Measurements from ENCODE around the gene PIEZO1.
"Not testable (repeated sequence)": the region's sequence is repeated elsewhere in the genome, so short reads cannot be mapped to it uniquely, and the experiment has no call there.

PIEZO1 gene

GRCh38 chr16:88771781-88772180 lies 13.2 kb downstream of the PIEZO1 start:
- H3K9ac ChIP-seq (ENCODE audit: low read length in 2 of 2): peak overlapping the region in 1 of 2 donors; percentile 38
- H3K4me3 ChIP-seq (ENCODE audit: low read length in 2 of 2); H3K36me3 ChIP-seq (ENCODE audit: control insufficient read depth in 2 of 2, insufficient read depth in 2 of 2, low read length in 2 of 2); H3K27me3 ChIP-seq (ENCODE audit: control insufficient read depth in 1 of 2, insufficient read depth in 2 of 2, low read length in 2 of 2); H3K9me3 ChIP-seq (ENCODE audit: control insufficient read depth in 2 of 2, low read length in 2 of 2): not testable (repeated sequence)
- H3K27ac ChIP-seq (ENCODE audit: low read length): peak overlapping the region; percentile 89
- peaks cover 90% of the 10 kb centered on the region for H3K4me1 ChIP-seq (ENCODE audit: control insufficient read depth, insufficient read depth, low read length)

- Histone ChIP-seq H3K9ac (ENCODE audit: low read length in 2 of 2) (peak overlapping the region; percentile 55 to 60), H3K4me3 (ENCODE audit: low read length in 2 of 2) (peak overlapping the region; percentile 43 to 64), H3K4me1 (ENCODE audit: control insufficient read depth, insufficient read depth, low read length) (peaks cover 90% of the 10 kb centered on the region), H3K27me3 (ENCODE audit: control insufficient read depth in 1 of 2, insufficient read depth in 2 of 2, low read length in 2 of 2) (no peaks in the 10 kb centered on the region), H3K9me3 (ENCODE audit: control insufficient read depth in 2 of 2, low read length in 2 of 2) (no peaks in the 10 kb centered on the region), H3K36me3 (ENCODE audit: control insufficient read depth in 2 of 2, insufficient read depth in 2 of 2, low read length in 2 of 2) (peaks cover 0 to 2% of the 10 kb centered on the region in 2 donors), H3K27ac (ENCODE audit: low read length) (peak overlapping the region; percentile 89)
Observed at GRCh38 chr16:88771294-88771772, 13.7 kb downstream of the PIEZO1 start.

- Histone ChIP-seq H3K27me3 (ENCODE audit: control insufficient read depth in 1 of 2, insufficient read depth in 2 of 2, low read length in 2 of 2) (no peaks in the 10 kb centered on the region), H3K9ac (ENCODE audit: low read length in 2 of 2) (peak overlapping the region; percentile 55 to 60), H3K27ac (ENCODE audit: low read length) (peak overlapping the region; percentile 89), H3K36me3 (ENCODE audit: control insufficient read depth in 2 of 2, insufficient read depth in 2 of 2, low read length in 2 of 2) (peaks cover 0 to under 1% of the 10 kb centered on the region in 2 donors), H3K9me3 (ENCODE audit: control insufficient read depth in 2 of 2, low read length in 2 of 2) (no peaks in the 10 kb centered on the region), H3K4me3 (ENCODE audit: low read length in 2 of 2) (peak overlapping the region; percentile 43 to 64), H3K4me1 (ENCODE audit: control insufficient read depth, insufficient read depth, low read length) (peaks cover 92% of the 10 kb centered on the region)
Observed at GRCh38 chr16:88770461-88771293, 14.3 kb downstream of the PIEZO1 start.

- Histone ChIP-seq H3K9ac (ENCODE audit: low read length in 2 of 2) (peak overlapping the region; percentile 55 to 60), H3K4me3 (ENCODE audit: low read length in 2 of 2) (peak overlapping the region in 1 of 2 donors; percentile 64)
Observed at GRCh38 chr16:88769617-88770460, 15.2 kb downstream of the PIEZO1 start.

GRCh38 chr16:88768071-88768783 lies 16.8 kb downstream of the PIEZO1 start:
- Histone ChIP-seq H3K27ac (ENCODE audit: low read length) (peak overlapping the region; percentile 89), H3K4me3 (ENCODE audit: low read length in 2 of 2) (peak overlapping the region; percentile 12 to 40), H3K9ac (ENCODE audit: low read length in 2 of 2) (peak overlapping the region; percentile 55 to 66), H3K9me3 (ENCODE audit: control insufficient read depth in 2 of 2, low read length in 2 of 2) (no peaks in the 10 kb centered on the region), H3K36me3 (ENCODE audit: control insufficient read depth in 2 of 2, insufficient read depth in 2 of 2, low read length in 2 of 2) (peaks cover 0 to 3% of the 10 kb centered on the region in 2 donors), H3K4me1 (ENCODE audit: control insufficient read depth, insufficient read depth, low read length) (peaks cover 85% of the 10 kb centered on the region), H3K27me3 (ENCODE audit: control insufficient read depth in 1 of 2, insufficient read depth in 2 of 2, low read length in 2 of 2) (no peaks in the 10 kb centered on the region)

More at GRCh38 chr16:88769617-88770460, 15.2 kb downstream of the PIEZO1 start:
- no peaks in the 10 kb centered on the region for H3K27me3 ChIP-seq (ENCODE audit: control insufficient read depth in 1 of 2, insufficient read depth in 2 of 2, low read length in 2 of 2)
- H3K27ac ChIP-seq (ENCODE audit: low read length): peak overlapping the region; percentile 89
- H3K9me3 ChIP-seq (ENCODE audit: control insufficient read depth in 2 of 2, low read length in 2 of 2): no peaks in the 10 kb centered on the region
- peaks cover 93% of the 10 kb centered on the region for H3K4me1 ChIP-seq (ENCODE audit: control insufficient read depth, insufficient read depth, low read length)
- H3K36me3 ChIP-seq (ENCODE audit: control insufficient read depth in 2 of 2, insufficient read depth in 2 of 2, low read length in 2 of 2): no peaks in the 10 kb centered on the region

- Histone ChIP-seq H3K9ac (ENCODE audit: low read length in 2 of 2) (peak overlapping the region; percentile 47 to 66), H3K36me3 (ENCODE audit: control insufficient read depth in 2 of 2, insufficient read depth in 2 of 2, low read length in 2 of 2) (peaks cover 0 to 3% of the 10 kb centered on the region in 2 donors), H3K4me1 (ENCODE audit: control insufficient read depth, insufficient read depth, low read length) (peaks cover 85% of the 10 kb centered on the region), H3K4me3 (ENCODE audit: low read length in 2 of 2) (peak overlapping the region; percentile 15 to 46), H3K27ac (ENCODE audit: low read length) (peak overlapping the region; percentile 89), H3K9me3 (ENCODE audit: control insufficient read depth in 2 of 2, low read length in 2 of 2) (no peaks in the 10 kb centered on the region), H3K27me3 (ENCODE audit: control insufficient read depth in 1 of 2, insufficient read depth in 2 of 2, low read length in 2 of 2) (no peaks in the 10 kb centered on the region)
Observed at GRCh38 chr16:88767546-88768070, 17.4 kb downstream of the PIEZO1 start.

- no peaks in the 10 kb centered on the region for H3K9me3 ChIP-seq (ENCODE audit: control insufficient read depth in 2 of 2, low read length in 2 of 2)
- H3K27ac ChIP-seq (ENCODE audit: low read length): peak overlapping the region; percentile 89
- H3K9ac ChIP-seq (ENCODE audit: low read length in 2 of 2): peak overlapping the region in 1 of 2 donors; percentile 66
- H3K4me3 ChIP-seq (ENCODE audit: low read length in 2 of 2): peak overlapping the region in 1 of 2 donors; percentile 15
- no peaks in the 10 kb centered on the region for H3K27me3 ChIP-seq (ENCODE audit: control insufficient read depth in 1 of 2, insufficient read depth in 2 of 2, low read length in 2 of 2)
- peaks cover 0 to 3% of the 10 kb centered on the region in 2 donors for H3K36me3 ChIP-seq (ENCODE audit: control insufficient read depth in 2 of 2, insufficient read depth in 2 of 2, low read length in 2 of 2)
- peaks cover 85% of the 10 kb centered on the region for H3K4me1 ChIP-seq (ENCODE audit: control insufficient read depth, insufficient read depth, low read length)
Observed at GRCh38 chr16:88766975-88767374, 18.0 kb downstream of the PIEZO1 start.

- H3K36me3 ChIP-seq (ENCODE audit: control insufficient read depth in 2 of 2, insufficient read depth in 2 of 2, low read length in 2 of 2): peaks cover 0 to 3% of the 10 kb centered on the region in 2 donors
- H3K27ac ChIP-seq (ENCODE audit: low read length): peak overlapping the region; percentile 6
- H3K9me3 ChIP-seq (ENCODE audit: control insufficient read depth in 2 of 2, low read length in 2 of 2): no peaks in the 10 kb centered on the region
- H3K4me1 ChIP-seq (ENCODE audit: control insufficient read depth, insufficient read depth, low read length): peaks cover 85% of the 10 kb centered on the region
- H3K27me3 ChIP-seq (ENCODE audit: control insufficient read depth in 1 of 2, insufficient read depth in 2 of 2, low read length in 2 of 2): no peaks in the 10 kb centered on the region
- H3K4me3 ChIP-seq (ENCODE audit: low read length in 2 of 2): no peak overlapping the region
- no peak overlapping the region for H3K9ac ChIP-seq (ENCODE audit: low read length in 2 of 2)
Observed at GRCh38 chr16:88764913-88765349, 20.1 kb downstream of the PIEZO1 start.

- Histone ChIP-seq H3K27ac (ENCODE audit: low read length) (no peak overlapping the region), H3K9me3 (ENCODE audit: control insufficient read depth in 2 of 2, low read length in 2 of 2) (no peaks in the 10 kb centered on the region), H3K9ac (ENCODE audit: low read length in 2 of 2) (no peak overlapping the region), H3K4me3 (ENCODE audit: low read length in 2 of 2) (no peak overlapping the region), H3K4me1 (ENCODE audit: control insufficient read depth, insufficient read depth, low read length) (peaks cover 84% of the 10 kb centered on the region), H3K27me3 (ENCODE audit: control insufficient read depth in 1 of 2, insufficient read depth in 2 of 2, low read length in 2 of 2) (no peaks in the 10 kb centered on the region), H3K36me3 (ENCODE audit: control insufficient read depth in 2 of 2, insufficient read depth in 2 of 2, low read length in 2 of 2) (peaks cover 0 to 3% of the 10 kb centered on the region in 2 donors)
Observed at GRCh38 chr16:88764080-88764479, 20.9 kb downstream of the PIEZO1 start.

Measured in stomach smooth muscle (tissue), 2 donors.